ENCODE measurements around the gene CD22. TPM values are rescaled to one million over a fixed set of nuclear protein-coding genes. Genes with fewer than 3 reads are reported as not detected.

CD22 gene
- total RNA-seq, 1 experiment from 2014 or later = not detected

DNA sequence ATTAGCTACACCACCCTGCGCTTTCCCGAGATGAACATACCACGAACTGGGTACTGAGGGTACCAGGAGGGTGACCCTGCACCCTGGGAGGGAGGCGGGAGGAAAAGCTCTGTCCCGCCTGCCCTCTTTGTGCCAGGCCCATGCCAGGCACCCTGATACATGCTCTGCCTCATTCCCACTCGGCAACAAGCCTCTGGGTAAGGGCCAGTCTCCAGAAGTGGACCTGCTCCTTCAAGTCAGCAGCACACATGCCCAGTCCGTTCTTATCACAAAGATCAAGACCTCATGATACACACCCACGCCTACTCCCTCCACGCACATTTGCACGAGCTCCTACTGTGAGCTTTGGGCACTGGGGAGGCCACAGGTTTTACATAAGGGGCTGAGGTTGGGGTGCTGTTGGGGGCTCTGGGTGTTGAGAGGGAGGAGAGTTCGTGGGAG, 16.7 kb downstream of the CD22 start:
- Histone ChIP-seq H3K27me3 (replicated peaks; ENCODE audit: insufficient read depth, low read depth, low read length, poor library complexity) (peaks cover 5% of the 10 kb centered on the region), H3K27ac (ENCODE audit: low read depth, low read length, poor library complexity, severe bottlenecking) (no peak overlapping the region), H3K4me1 (ENCODE audit: insufficient read depth, low read length, poor library complexity, severe bottlenecking) (no peaks in the 10 kb centered on the region), H3K4me3 (ENCODE audit: low read depth, low read length, poor library complexity, severe bottlenecking) (no peak overlapping the region), H3K9me3 (ENCODE audit: low read depth, low read length, poor library complexity, severe bottlenecking) (no peaks in the 10 kb centered on the region), H3K36me3 (ENCODE audit: insufficient read depth, low read length, poor library complexity, severe bottlenecking) (no peaks in the 10 kb centered on the region)
- no peak for TF ChIP-seq CTCF (conservative IDR thresholded peaks at IDR 0.05; ENCODE audit: low read depth, low read length)
- no peak for TF ChIP-seq EZH2 (IDR thresholded peaks at IDR 0.05; ENCODE audit: borderline replicate concordance, low read depth, low read length, poor library complexity, severe bottlenecking)
- intact Hi-C loops (cut with micrococcal nuclease; ENCODE audit: unreplicated experiment) = no loop called here
- ChIA-PET POLR2A (ENCODE audit: low non-redundant PET) (no interaction called here), CTCF (no interaction called here)
- no TSS peak for BruUV-seq (replicated peaks)
- no peak for DNase-seq (ENCODE audit: low spot score)

- TF ChIP-seq EZH2 (IDR thresholded peaks at IDR 0.05; ENCODE audit: borderline replicate concordance, low read depth, low read length, poor library complexity, severe bottlenecking) (no peak), CTCF (conservative IDR thresholded peaks at IDR 0.05; ENCODE audit: low read depth, low read length) (no peak)
- no peak overlapping the region for H3K4me3 ChIP-seq (ENCODE audit: low read depth, low read length, poor library complexity, severe bottlenecking)
- H3K4me1 ChIP-seq (ENCODE audit: insufficient read depth, low read length, poor library complexity, severe bottlenecking) = no peaks in the 10 kb centered on the region
- H3K36me3 ChIP-seq (ENCODE audit: insufficient read depth, low read length, poor library complexity, severe bottlenecking) = no peaks in the 10 kb centered on the region
- POLR2A ChIA-PET (ENCODE audit: low non-redundant PET) = no interaction called here
- CTCF ChIA-PET = no interaction called here
- no peak for DNase-seq (ENCODE audit: low spot score)
- H3K27me3 ChIP-seq (replicated peaks; ENCODE audit: insufficient read depth, low read depth, low read length, poor library complexity) = peaks cover 5% of the 10 kb centered on the region
- intact Hi-C loops (cut with micrococcal nuclease; ENCODE audit: unreplicated experiment) = no loop called here
- no peaks in the 10 kb centered on the region for H3K9me3 ChIP-seq (ENCODE audit: low read depth, low read length, poor library complexity, severe bottlenecking)
- H3K27ac ChIP-seq (ENCODE audit: low read depth, low read length, poor library complexity, severe bottlenecking) = no peak overlapping the region
- BruUV-seq (replicated peaks) = no TSS peak
Observed at GRCh38 chr19:35346193-35347052, 17.4 kb downstream of the CD22 start.

DNA sequence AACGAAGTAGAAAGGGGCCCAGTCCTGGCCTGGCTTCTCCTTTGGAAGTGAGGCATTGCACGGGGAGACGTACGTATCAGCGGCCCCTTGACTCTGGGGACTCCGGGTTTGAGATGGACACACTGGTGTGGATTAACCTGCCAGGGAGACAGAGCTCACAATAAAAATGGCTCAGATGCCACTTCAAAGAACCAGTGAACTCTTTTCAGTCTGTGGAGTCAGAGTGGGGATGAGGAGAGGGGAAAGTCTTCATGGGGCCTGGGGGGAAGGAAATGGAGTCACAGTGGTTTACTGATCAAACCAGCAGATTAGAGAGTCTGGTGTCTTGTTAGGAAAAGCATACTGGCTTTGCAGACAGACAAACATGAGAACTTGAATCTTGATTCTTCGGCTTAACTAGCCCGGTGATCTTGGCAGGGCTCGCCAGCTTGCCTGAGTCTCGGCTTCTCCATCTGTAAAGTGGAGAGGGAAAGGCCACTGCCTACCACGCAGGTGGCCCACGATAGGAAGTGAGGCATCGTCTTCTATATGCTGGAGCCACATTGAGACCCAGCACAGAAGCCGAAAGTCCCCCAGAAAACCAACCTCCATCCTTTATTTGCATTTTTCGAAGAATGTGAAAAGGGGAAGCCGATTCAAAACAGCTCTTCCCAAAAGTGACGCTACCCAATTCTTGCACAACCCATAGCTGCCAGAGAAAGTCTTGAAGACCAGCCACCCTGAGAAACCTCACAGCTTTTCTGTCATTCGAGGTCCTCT, 18.4 kb downstream of the CD22 start, which contains the start of gene FFAR1:
FFAR1 (plus strand) TSS at position 732 of the 759 bp plus-strand sequence. CDS start 3,650 bp downstream, outside the sequence.
- POLR2A ChIA-PET (ENCODE audit: low non-redundant PET) = no interaction called here
- H3K36me3 ChIP-seq (ENCODE audit: insufficient read depth, low read length, poor library complexity, severe bottlenecking) = no peaks in the 10 kb centered on the region
- no peak for TF ChIP-seq EZH2 (IDR thresholded peaks at IDR 0.05; ENCODE audit: borderline replicate concordance, low read depth, low read length, poor library complexity, severe bottlenecking)
- TF ChIP-seq CTCF (conservative IDR thresholded peaks at IDR 0.05; ENCODE audit: low read depth, low read length) = no peak
- peaks cover 5% of the 10 kb centered on the region for H3K27me3 ChIP-seq (replicated peaks; ENCODE audit: insufficient read depth, low read depth, low read length, poor library complexity)
- no TSS peak for BruUV-seq (replicated peaks)
- no peaks in the 10 kb centered on the region for H3K9me3 ChIP-seq (ENCODE audit: low read depth, low read length, poor library complexity, severe bottlenecking)
- CTCF ChIA-PET = no interaction called here
- no peaks in the 10 kb centered on the region for H3K4me1 ChIP-seq (ENCODE audit: insufficient read depth, low read length, poor library complexity, severe bottlenecking)
- H3K27ac ChIP-seq (ENCODE audit: low read depth, low read length, poor library complexity, severe bottlenecking) = no peak within 1 kb of the TSS
- H3K4me3 ChIP-seq (ENCODE audit: low read depth, low read length, poor library complexity, severe bottlenecking) = no peak within 1 kb of the TSS
- intact Hi-C loops (cut with micrococcal nuclease; ENCODE audit: unreplicated experiment) = no loop called here
- DNase-seq (ENCODE audit: low spot score) = no peak
